NOMO-1 treated with dmso at 0.1 percent for 144 hours (cell line): ENCODE measurements around the gene CYP4F11.
"Not testable (repeated sequence)": the region's sequence is repeated elsewhere in the genome, so short reads cannot be mapped to it uniquely, and the experiment has no call there.

Experiments used
- DNase-seq: peaks from one replicate; lab custom pipeline; 2025; ENCODE audit not compliant: unreplicated experiment; lab: John Stamatoyannopoulos, UW

CYP4F11 gene

GRCh38 chr19:15926484-15926883 is 7.8 kb downstream of the CYP4F11 start:
- no peak for DNase-seq

DNA sequence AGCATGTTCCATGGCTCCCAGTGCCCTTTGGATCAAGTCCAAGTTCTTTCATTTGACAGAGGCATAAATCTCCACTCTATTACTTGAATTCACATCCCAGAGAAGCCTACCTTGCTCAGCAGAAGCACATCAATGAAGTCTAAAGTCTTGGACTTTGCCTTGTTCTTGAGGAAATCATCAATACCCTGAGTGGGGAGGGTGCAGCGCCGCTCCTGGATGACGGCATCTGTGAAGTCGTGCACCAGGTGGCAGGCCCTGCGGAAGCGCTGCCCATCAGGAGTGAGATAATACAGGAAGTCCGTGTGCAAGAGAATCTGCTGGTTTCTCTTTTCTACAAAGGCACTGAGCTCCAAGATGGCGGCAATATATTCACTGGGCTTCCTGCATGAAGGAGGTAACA is 10.6 kb downstream of the CYP4F11 start:
- no peak for DNase-seq

GRCh38 chr19:15922021-15922420 is 12.3 kb downstream of the CYP4F11 start:
- DNase-seq = no peak

DNA sequence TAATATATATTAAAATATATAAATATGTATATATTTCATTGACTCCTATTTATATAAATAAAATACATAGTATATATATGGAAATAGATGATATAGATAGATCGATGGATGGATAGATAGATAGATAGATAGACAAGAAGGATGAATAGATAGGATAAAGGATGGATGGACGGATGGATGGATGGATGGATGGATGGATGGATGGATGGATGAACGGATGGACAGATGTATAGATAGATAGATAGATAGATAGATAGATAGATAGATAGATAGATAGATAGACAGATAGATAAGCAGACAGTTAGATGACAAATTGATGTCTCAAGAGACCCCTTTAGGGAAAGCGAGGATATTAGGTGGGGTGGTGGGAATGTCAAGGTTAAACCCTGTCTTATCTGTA is 15.1 kb downstream of the CYP4F11 start:
- DNase-seq = no peak

GRCh38 chr19:15915109-15915508 is 19.2 kb downstream of the CYP4F11 start:
- no peak for DNase-seq

- no peak for DNase-seq
These were observed 20.5 kb downstream of the CYP4F11 start for GRCh38 chr19:15913830-15914229.

DNA sequence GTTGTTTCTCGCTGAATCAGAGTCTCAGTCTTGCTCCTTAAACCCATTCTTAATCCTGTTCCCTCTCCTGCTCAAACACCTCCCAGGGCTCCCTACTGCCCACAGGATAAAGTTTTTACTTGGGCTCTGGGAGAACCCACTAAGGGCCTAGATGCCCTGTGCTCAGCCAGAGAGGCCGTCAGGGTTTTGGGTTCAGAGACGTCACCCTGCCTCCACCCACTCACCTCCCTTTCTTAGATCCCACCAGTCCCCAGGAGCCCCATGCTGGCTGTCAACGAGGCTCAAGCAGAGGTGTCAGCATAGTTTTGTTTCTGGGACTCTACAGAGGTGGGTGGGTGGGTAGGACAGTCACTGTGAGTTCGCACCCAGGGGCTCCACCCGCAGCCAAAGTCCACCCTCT is 20.9 kb downstream of the CYP4F11 start:
- no peak for DNase-seq

GRCh38 chr19:15911599-15912235 is 22.6 kb downstream of the CYP4F11 start:
- no peak for DNase-seq

- DNase-seq = no peak
These were observed 29.3 kb downstream of the CYP4F11 start for GRCh38 chr19:15905026-15905425.

DNA sequence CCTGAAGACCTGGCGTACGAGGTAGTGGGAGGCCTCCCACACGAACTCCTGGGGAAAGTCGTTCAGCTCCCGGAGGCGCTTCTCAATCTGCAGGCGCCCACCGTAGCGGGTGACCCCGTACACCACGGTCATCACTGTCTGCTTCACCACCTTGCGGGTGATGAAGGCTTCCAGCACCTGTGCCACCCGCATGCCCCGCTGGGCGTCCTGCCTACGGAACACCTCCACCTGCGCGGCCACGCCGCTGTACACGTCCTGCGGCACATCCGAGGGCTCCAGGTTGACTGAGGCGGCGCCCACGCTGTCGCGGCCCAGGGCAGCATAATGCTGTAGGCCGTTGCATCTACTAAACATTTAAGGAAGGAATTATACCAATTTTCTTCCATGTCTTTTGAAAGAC is 31.4 kb downstream of the CYP4F11 start:
- not testable (repeated sequence) for DNase-seq

DNA sequence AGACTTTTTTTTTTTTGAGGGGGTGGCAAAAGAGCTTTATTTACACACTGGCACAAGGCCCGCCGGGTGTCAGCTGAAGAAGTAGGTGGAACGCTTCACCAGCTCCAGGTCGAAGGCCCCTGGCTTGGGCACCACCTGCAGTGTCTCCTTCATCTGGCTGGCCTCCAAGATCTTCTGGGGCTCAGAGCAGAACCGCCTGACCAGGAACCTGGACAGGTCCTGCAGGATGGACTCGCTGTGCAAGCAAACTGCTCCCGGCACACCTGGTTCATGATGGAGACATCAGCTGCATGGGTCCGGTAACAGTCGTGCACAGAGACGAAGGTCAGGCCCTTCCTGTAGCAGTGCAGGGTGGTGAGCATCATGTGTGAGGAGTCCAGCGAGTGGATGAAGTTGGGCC is 32.1 kb downstream of the CYP4F11 start:
- no peak for DNase-seq

DNA sequence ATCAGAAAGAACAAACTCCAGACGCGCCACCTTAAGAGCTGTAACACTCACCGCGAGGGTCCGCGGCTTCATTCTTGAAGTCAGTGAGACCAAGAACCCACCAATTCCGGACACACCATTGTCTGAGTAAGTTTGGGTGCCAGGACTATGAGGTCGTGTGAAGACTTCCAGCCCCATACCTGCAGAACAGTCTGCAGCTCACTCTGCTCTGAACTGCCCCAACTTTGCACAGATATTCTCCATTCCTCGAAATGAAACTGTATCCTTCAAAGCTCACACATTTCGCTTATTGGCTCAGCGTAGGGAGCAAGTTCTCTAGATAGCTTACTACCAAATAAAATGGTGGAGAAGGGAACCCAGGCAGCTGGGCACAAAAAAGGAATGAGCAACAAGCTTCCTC is 33.8 kb downstream of the CYP4F11 start:
- no peak for DNase-seq

DNA sequence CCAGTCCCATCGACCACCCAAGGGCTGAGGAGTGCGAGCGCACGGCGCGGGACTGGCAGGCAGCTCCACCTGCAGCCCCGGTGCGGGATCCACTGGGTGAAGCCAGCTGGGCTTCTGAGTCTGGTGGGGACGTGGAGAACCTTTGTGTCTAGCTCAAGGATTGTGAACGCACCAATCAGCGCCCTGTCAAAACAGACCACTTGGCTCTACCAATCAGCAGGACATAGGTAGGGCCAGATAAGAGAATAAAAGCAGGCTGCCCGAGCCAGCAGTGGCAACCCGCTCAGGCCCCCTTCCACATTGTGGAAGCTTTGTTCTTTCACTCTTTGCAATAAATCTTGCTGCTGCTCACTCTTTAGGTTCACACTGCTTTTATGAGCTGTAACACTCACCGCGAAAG is 34.3 kb downstream of the CYP4F11 start:
- DNase-seq = not testable (repeated sequence)

- not testable (repeated sequence) for DNase-seq
These were observed 34.8 kb downstream of the CYP4F11 start for GRCh38 chr19:15899561-15899960.

GRCh38 chr19:15897738-15898276 is 36.5 kb downstream of the CYP4F11 start, which contains the start of gene CYP4F2:
Gene CYP4F2, minus strand, starts transcription at chr19:15898074. Its CDS starts 463 bp downstream, at chr19:15897611.
- no peak for DNase-seq

DNA sequence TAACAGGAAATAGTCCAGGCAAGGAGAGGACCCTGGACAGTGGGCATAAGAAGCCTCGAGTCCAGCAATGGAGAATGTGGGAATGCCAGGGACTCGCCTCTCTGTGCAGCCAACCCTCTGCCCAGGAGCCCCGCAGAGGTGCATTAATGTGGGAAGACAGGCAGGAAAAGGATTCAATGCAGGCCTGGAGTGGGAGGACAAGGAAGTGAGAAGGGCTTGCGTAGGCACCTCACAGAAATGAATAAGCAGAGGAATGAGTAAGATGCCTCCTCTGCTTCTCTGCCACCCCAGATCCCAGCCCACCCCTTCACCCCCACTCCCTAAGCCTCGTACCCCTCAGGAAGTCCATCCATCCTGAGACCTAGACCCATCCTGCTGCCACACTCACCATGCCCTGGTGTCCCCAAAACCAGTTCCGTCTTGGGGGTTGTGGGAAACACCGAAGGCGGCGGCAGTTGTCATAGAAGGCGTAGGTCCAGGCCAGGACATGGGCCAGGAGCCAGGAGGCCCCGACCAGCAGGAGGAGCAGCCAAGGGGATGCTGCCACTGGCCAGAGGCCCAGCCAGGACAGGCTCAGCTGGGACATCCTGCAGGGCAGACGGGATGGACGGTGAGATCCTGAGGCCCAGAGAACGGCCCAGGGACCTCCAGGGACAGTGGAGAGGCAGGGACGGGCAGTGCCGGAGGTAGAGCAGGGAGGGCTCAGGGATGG is 37.1 kb downstream of the CYP4F11 start:
- no peak for DNase-seq

GRCh38 chr19:15895876-15896430 is 38.4 kb downstream of the CYP4F11 start:
- DNase-seq = no peak

DNA sequence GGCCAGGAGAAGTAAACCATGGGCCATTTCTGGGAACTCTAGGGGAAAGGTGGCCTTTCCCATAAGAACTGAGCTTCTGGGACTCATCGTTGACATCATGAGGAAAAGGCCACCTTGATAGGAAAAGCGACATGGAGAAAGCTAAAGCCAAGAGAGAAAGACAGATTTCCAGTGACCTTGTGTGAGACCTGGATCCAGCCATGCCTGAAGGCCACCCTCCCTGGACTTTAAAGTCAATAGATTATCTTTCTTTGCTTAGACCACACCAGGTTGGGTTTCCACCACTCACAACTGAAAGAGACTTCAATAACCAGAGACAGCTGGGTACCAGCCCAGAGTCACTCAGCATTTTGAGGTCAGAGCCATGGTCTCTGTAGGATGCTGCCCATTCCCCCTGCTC is 40.0 kb downstream of the CYP4F11 start:
- no peak for DNase-seq

GRCh38 chr19:15893477-15893876 is 40.9 kb downstream of the CYP4F11 start:
- no peak for DNase-seq

- no peak for DNase-seq
These were observed 42.3 kb downstream of the CYP4F11 start for GRCh38 chr19:15892012-15892411.

DNA sequence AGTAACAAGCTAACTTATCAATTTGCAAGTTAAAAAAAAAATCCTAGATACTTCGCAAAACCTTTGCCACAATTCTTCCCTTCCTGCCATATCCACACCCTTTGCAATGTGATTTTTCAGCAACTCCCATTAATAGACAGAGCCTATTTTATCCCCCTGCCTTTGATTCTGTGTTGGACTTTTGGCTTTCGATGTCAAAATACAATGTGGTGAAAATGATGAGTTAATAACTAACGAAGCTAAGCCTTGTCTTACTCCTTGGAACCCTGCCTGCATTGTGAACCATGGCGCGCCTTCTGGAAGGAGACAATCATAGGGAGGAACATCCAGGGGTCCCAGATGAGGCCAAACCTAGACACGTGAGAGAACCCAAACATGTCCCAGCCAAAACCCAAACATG is 42.9 kb downstream of the CYP4F11 start:
- DNase-seq = no peak

DNA sequence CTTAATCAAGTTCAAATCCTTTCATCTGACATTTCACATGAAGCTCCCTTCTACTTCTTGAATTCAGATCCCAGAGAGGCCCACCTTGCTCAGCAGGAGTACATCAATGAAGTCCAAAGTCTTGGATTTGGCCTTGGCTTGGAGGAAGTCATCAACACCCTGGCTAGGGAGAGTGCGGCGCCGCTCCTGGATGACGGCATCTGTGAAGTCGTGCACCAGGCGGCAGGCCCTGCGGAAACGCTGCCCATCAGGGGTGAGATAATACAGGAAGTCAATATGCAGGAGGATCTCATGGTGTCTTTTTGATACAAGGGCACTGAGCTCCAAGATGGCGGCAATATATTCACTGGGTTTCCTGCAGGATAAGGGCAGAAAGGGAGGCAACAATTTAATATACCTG is 45.0 kb downstream of the CYP4F11 start:
- DNase-seq = not testable (repeated sequence)
